Amniotic epithelial cell (primary cell): ENCODE measurements around the gene F12.

ENCODE experiments used
- DNase-seq: peaks from one replicate; pipeline ENCODE4 v3.0.0-alpha.2; 2010; ENCODE audit warnings: low read depth

F12 gene

DNA sequence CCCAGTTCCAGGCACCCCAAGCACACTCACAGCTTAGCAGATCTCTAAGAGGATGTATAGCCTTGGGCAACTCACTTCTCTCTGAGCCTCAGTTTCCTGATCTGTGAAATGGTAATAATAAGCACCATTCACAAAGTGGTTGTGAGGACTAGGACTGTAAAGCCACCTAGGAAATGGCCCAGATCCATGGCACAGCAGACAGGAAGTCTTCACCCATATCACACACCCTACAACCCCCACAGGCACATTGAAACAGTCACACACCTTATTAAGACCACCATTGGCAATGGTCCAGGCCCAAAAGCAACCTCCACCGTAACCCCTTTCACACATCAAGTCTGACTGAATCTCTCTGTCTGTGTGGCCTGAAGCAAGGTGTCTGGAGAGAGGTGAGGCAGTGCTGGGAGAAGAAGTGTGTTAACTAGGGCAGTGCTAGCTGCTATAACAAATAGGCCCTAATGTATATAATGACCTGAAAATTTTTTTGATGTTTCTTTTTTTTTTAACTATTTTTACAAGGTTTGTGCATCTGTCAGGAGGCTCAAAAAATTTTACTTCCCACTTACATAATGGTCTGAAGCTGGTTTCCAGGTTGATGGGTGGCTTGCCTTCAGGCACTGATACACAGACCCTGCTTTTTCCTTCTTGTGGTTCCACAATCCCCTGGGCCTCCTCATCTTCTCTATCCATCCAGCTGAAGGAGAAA is 54.0 kb downstream of the F12 start:
- no peak for DNase-seq

DNA sequence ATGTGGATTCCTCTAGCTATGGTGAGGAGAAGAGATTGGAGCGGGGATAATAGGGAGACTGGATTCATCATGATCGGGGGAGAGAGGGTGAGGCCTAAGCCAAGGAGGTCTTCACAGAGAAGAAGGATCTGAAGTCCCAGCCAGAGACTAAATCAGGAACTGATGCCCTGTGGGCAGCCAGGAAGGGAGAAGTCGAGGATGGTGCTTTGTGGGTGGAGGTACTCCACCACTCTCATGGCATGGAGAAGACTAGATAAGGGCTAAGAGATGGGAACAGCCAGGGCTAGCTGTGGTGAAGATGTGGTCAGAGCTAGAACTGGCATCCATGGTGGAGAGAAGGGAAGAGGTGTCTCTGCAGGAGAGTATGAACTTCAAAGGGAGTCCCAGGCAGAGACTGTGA is 54.7 kb downstream of the F12 start:
- DNase-seq = no peak

DNA sequence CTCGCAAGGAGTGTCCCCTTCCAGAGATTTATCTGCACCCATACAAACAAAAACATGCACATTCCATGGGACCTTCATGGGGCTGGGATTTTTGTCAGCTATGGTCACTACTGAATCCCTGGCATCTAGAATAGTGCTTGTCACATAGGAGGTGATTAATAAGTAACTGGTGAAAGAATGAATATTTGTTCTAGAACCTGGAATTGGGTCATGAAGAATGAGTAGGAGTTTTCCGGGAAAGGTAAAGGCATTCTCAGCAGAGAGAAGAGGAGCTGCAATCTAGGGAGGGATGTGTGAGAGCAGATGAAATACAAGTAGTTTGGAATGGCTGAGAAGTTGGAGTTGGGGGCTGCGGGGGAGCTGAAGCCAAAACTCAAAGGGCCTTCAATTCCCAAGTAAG is 55.1 kb downstream of the F12 start:
- DNase-seq = no peak

DNA sequence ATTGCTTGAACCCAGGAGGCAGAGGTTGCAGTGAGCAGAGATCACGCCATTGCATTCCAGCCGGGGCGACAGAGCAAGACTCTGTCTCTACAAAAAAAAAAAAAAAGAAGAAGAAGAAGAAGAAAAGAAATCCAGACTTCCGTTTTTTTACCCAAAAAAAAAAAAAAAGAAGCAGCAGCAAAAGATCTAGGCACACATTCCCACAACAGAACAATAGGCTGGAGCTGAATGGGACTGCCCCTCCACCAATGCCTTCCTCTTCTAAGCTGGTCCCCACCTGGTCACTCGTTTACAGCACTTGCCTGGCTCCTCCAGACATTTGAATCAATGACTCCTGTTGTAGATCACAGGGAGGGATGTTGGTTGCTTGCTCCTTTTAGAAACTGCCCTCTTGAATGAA is 56.3 kb downstream of the F12 start:
- DNase-seq = no peak
